ENCODE results near the gene CPNE8.

The CPNE8 gene

DNA sequence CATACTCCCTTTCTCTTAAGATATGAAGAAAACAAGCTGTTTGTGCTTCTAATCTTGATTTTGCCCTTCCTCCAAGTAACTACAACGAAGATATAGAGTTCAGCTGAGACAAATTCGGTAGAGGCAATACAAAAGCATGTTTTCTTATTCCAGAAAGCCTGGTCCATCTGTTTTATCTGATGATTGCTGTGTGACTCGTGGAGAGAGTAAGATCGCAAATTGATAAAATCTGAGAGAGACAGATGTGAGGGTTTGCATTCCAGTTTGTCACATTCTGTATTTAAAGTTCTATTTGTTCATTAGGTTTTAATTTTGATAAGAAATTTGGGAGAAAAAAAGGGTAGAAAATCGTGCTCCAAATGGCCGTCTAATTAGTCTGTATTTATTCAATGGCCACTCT is 192.1 kb downstream of the CPNE8 start:
- DNase-seq: no peak

DNA sequence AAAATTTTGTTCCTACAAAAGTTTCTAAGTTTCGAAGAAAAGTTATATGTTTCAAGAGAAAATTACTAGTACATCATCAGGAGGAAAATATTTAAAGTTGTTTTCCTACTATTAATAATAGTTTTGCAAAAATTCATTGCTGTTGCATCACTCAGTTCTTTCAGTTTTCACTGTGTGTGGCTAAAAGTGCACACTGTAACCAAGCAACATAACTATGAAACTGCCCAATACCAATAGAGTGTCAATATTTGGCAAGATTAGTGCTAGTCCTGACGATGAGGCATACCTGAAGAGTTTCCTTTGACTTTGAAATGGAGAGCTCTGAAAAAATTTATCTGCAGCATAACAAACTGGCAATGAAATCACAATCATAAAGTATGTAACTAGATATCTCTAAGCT is 194.3 kb downstream of the CPNE8 start:
- DNase-seq: no peak

DNA sequence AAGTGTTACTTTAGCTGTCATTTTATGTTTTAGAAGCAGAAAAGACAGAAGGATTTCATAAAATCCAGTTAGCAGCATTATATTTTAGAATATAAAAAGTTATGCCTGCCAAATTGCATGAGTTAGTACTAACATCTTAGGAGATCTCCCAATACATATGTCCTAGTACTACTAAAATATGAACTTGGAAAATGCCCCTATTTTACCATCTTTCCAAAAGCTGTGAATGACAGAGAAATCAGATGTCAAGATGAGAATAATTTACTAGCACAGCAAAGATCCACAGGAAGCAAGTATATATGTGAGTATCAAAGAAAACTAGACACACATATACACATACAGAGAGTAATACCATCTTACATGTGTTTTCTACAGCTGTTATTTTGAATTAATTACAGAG is 196.9 kb downstream of the CPNE8 start:
- DNase-seq: no peak

DNA sequence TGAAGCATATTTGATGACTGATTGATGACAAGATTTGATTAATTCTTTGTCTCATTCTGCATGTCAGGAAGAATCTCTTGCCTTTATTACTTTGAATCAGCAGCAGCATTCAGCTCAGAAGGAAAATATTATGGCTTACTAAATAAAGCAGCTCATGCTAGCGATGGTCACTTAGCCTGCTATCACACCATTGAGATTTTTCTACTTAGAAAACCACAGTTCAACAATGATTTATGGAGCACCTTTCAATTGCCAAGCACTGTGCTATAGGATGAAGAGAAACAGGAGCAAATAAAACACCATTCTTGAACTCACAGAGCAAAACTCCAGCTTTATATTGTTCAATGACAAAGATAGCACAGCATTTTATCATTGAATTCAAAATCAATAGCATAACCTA is 197.7 kb downstream of the CPNE8 start:
- no peak for DNase-seq

DNA sequence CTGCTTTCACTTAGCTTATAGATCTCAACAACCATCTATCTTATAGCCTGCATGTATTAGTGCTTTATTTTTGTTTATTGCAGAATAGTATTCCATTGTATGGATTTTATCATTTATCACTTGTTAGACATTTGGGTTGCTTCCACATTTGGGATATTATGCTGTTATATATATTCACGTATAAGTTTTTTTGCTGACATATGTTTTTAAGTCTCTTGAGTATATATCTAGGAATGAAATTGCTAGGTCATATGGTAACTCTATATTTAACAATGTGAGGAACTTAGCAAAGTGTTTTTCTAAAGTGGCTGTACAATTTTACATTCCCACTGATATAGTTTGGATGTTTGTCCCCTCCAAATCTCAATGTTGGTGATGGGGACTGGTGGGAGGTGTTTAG is 208.1 kb downstream of the CPNE8 start:
- DNase-seq: no peak

DNA sequence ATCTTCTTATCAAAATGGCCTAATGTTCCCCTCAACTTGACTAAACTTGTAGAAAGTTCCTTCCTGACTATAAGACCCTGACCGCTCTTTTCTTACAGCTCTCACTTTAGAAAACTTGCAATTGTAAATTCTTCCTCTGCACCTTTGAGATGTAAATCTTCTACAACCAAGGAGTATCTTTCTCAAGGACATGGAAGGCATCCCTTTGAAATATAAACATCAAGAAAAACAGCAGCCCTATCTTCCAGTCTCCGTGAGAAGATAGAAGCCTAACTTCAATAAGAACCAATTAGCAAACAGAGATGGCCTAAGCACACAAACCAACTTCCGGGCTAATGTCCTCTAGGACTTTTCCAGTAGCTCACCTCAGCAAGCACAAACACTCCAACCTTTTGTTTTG is 210.3 kb downstream of the CPNE8 start:
- no peak for DNase-seq

DNA sequence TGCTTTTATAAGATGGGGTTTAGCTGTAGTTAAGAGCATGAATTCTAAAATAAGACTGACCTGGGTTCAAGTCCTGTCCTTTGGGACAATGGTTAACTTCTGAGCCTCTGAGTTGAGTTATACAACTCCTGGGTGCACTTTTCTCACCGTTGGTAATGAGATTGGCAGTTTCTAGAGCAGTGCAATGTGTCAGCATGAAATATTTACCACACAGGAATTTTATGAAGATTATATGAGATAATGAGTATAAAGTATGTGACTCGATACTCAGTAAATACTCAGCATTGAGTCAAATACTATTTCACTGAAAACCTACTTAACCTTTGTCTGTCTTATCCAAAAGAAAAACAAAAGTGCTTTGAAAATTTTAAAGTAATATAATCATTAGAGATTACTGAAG is 214.2 kb downstream of the CPNE8 start:
- DNase-seq: no peak

DNA sequence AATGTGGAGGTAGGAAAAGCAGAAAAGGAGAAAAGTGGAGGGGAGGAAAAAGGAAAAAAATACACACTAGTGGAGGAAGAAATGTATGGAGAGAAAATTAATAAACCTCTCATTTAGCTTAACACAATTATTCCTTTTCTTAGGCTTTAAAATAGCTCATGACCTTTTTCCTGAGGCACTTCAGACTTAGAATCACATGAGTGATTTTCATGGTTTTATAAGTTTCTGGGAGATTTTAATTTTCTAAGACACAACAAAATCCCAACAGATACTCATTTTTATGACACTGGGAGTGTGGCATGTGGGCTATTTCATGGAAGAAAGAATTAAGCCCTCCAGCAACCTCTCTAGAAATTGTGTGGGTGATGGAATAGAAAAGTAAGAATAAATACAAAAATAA is 214.7 kb downstream of the CPNE8 start:
- no peak for DNase-seq

DNA sequence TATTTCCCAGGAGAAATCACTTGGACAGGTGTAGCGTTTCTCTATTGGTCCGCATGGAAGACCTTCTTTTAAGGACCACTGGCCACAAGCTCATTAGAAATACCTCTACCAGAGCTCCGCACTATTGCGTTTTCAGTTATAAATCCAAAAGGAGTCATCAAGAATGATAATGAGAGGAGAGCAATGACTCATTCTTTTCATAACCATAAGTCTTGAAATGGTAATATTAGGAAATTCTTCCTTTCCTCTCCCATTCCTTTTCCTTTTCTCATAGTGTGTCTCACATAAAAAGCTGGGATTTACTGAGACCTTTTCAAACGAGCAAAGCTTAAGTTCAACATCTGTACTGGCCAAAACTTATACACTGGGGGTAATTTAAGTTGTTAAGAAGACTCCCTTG is 215.7 kb downstream of the CPNE8 start:
- DNase-seq: no peak

DNA sequence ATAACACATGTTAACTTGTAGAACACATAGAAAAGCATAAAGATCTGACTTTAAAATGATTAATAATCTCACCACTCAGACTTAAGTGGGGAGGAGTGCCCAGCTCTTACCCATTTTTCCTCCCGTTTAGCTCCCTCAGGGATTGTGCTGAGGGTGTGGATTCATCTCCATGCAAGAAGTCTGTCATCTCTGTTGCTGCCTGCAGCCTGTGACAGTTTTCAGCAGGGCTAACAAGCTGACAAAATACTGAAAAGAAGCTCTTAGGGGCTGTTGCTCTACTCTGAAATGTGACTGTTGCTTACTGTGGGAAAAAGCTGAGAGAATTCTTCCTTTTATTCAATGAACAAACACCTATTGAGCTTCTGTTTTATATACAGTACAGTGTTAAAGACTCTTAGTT is 216.2 kb downstream of the CPNE8 start:
- no peak for DNase-seq

DNA sequence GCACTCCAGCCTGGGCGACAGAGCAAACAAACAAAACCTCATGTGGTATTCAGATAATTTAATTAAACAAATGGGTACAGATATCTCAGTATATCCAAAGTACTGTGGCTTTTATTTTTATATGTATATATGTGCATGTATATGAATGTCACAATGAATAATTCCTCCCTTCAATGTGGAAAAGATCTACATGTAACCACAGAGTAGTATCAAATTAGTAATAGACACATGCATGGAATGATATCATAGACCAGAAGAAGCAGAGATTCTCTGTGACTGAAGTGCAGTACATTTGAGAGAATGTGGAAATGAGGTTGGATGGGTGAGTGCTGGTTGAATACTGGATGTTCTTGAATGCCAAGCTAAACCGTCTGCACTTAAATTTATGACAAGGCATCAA is 222.9 kb downstream of the CPNE8 start:
- no peak for DNase-seq

DNA sequence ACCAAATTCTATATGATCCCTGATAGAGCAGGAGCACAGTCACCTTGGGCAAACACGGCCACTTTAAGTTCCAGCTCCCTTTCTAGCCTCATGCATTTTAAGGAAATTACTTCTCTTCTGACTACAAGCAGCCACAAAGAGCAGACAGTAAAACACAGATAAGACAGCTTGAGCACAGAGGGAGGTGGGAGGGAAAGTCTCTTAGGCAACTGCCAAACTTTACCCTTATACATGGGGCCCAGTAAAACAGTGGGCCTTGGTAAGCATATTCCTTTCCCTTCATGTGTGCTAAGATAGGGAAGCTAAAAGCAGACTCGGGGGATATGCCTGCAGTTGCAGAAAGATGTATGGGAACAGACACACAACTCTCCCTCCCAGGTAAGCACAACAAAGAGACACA is 235.9 kb downstream of the CPNE8 start:
- DNase-seq: no peak

DNA sequence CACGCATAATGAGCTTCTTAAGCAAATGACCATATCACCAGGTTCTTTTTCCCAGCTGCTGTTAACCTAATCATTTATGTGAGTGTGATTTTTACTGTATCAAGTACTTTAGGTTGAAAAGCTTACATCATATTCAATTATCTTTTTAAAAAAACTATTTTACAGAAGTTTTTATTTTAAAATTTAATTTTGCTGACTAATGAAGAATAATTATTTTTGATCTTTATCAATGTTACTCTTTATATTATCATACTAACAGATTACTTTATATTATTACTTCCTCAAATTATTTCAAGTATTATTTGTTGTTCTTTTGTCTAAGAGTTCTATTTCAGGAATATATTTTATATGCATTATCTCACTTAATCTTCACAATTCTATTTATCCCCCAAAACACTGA is 236.3 kb downstream of the CPNE8 start:
- no peak for DNase-seq

DNA sequence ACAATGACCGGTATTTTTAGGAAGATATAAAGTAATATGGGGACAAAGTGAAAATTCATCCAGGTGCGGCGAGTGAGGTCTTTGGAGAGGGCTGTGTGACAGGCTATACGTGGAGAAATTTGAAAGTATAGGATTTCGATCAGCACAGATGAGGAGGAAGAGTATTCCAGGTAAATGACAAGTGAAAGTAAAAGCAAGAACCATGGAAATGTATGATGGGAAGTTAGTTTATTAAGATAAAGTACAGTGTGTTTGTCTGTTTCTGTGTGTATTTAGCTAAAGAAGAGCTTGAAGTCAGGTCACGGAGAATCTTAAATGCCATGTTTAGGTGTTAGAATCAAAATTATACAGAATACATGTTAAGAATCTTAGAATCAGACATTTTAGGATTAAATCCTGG is 239.0 kb downstream of the CPNE8 start:
- no peak for DNase-seq

DNA sequence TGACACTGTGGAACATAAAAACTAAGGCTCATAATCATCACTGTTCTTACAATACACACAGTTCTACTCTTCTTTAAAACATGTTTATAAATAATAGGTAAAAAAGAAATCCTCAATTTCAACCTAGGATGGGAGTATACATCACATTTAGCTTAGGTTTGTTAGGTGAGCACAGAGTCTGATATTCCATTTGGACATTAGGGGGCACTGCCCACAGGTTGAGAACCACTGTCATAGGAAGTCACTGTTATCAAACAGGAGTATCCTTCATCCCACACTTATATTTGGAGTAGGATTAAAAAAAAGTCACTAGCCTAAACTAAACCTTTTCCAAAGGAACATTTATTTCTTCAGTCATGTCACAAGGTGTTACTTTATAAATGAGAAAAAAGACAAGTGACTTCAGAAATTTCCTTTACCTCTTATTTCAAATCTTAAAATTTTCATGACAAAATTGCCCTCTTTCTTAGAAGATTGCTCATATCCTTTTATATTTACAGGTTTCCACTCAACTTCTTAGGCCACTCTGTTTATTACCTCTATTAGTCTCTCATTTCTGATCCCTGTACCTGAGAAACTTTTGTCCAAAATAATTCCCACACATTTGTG is 240.6 kb downstream of the CPNE8 start:
- DNase-seq: no peak

DNA sequence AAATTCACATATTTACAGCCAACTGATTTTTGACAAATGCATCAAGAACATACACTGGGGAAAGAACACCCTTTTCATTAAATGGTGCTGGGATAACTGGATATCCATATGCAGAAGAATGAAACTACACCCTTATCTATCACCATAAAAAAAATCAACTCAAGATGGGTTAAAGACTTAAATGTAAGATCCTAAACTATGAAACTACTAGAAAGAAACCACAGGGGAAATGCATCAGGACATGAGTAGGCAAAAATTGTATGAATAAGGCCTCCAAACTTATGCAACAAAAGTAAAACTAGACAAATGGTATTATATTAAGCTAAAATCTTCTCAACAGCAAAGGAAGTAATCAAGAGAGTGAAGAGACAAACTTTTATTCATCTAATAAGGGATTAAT is 242.6 kb downstream of the CPNE8 start:
- DNase-seq: no peak

DNA sequence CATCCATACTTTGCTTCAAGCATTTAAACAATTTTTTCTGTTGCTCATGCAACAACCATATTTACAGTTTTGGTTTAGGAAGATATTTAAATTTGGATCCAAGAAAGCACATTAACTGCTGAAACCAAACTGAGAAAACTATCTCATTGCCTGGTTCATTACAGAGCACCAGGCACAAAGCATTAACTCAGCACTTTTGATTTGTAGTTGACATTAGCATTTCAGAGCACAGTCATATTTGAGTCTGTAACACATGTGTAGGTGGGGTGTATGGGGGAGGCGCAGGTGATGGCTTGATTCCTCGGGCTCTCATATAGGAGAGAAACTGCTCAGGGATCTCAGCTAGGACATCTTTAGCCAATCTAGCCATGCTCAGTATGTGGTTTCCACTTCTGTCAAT is 251.7 kb downstream of the CPNE8 start:
- no peak for DNase-seq

DNA sequence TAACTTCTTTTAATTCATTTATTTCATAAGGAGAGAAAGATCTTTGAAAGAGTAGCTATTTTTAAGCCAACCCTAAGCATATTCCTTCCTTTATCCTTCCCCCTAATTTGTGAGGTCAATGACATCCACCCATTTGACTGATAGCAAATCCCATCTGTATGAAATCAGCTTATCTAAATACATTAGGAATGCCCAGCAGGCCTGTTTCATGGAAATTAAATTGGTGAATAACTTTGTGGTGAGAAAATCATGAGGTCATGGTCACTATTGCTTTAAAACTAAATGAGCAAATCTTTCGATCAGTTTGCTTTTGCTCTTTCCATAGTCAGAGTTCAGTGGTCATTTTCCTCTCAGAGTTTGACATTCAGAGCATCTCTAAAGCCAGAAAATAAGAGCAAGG is 256.6 kb downstream of the CPNE8 start:
- DNase-seq: no peak

DNA sequence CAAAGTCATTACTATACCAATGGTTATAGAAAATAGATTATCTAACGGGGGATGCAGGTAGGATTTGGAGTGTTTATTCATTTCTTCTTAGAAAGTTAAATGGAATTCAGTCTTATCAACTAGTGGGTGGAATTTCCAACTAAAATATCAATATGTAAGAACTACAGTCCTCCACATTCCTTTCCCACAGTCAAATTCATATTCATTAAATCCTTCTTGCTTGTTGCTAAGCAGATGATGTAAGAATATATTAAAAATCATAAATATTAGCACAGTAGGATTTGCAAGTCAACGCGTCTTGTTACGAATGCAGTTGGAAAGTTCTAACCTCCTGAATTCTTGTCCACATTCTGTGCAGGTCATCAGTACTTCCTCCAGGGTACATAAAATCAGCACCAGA is 259.2 kb downstream of the CPNE8 start:
- DNase-seq: no peak

DNA sequence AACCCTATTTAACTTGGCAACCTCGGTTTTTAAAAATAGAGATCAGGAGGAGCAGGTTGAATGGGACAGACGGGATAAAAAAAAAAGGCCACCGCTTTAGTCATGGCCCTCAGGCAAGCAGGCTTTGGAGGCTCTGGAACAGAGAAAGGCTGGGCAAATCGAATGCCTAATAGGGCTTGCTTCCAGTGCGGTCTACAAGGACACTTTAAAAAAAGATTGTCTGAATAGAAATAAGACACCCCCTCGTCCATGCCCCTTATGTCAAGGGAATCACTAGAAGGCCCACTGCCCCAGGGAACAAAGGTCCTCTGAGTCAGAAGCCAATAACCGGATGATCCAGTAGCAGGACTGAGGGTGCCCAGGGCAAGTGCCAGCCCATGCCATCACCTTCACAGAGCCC is 265.8 kb downstream of the CPNE8 start:
- no peak for DNase-seq

DNA sequence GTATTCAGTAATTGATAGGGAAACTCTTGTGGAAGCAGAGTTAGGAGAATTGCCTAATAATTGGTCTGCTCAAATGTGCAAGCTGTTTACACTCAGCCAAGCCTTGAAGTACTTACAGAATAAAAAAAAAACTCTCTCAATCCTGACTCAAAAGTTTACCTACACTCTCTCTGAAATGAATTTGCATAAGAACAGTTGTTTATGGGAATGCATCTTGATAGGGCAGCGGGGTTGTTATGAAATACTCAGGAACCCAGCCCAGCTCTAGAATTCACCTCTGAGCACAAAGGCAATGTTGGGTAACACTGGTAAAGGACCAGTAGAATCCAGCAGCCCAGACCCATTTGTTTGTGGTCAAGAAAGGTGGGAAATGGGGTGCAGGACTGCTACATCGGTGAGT is 267.0 kb downstream of the CPNE8 start:
- no peak for DNase-seq

DNA sequence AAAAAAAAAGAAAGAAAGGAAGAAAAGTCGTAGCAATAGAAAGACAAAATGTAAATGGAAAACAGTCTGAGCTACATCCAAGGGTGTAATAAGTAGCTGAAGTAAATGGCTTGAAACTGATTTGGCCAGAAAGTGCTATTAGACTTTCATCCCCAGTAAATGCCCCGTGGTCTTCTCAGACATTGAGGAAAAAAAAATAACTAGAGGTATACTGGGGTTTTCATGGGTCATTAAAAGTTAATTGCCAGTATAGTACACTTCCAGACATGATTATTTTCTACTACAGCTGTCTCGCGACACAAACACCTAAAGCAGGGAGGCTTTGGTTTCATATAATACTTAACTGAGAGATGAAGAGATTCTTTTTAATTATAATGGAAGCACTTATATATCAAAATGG is 271.9 kb downstream of the CPNE8 start:
- no peak for DNase-seq

DNA sequence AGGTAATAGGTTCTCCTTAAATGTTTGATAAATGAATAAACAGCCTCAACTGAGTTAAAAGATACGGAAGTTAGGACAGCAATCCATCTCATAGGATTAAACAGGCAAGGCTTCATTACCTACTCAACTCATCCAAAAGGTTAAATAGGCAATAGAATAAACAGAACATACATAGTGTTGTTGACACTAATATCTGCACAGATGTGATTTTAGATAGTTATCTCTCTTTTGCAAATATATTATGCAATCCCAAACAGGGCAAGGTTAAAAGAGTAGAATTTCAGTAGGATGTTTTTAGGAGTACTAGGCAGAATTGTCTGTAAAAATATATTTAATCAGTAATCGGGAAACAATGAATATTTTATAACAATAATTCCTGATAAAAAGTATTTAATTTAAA is 276.3 kb downstream of the CPNE8 start:
- DNase-seq: no peak

DNA sequence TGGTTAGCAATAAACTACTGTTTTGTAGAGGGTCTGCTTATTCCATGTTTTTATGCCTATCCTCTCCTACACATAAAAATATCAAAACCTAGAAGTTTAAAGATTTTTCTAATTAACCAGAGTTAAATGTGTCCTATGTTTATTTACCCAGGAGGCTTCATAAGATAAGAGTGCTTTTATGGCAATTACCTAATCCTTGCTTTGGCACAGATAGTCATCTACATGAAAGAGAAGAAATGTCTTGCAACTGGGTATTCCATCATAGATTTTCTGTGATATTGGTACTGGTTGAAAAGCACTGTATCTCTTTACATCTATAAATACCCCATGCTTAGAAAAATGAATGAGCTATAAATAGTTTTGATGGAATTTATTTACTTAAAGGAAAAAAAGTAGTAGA is 277.1 kb downstream of the CPNE8 start:
- DNase-seq: no peak

DNA sequence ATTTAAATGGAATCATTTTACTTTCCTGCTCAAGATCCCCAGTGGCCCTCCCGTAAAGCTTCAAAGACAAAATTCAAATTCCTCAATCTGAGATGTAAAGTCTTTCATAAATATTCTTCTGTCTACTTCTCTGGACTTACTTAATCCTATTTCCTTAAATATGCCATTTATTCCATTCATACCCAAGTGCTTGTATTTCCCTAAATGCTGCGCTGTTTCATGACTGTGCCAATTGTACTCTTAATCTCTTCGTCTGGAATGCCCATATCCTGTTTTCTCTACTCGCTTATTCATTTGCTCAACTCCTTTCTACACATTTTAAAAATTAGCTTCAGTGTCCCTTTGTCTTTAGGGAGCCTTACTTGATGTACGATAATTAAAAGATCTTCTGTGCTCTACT is 280.1 kb downstream of the CPNE8 start:
- DNase-seq: no peak

DNA sequence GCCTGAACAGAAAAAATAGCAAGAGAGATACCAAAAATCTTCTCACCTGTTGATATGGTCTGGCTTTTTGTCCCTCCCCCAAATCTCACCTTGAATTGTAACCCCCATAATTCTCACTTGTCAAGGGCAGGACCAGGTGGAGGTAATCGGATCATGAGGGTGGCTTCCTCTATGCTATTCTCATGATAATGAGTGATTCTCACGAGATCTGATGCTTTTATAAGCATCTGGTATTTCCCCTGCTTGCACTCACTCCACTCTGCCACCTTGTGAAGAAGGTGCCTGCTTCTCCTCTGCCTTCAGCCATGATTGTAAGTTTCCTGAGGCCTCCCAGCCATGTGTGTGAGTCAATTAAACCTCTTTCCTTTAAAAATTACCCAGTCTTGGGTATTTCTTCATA is 291.2 kb downstream of the CPNE8 start:
- DNase-seq: no peak

Measured in T-helper 9 cell (primary cell).